Transverse colon (tissue), 4 donors: ENCODE results near the gene MUC12.
"Not testable (repeated sequence)": the region's sequence is repeated elsewhere in the genome, so short reads cannot be mapped to it uniquely, and the experiment has no call there.

Source experiments
- CTCF ChIP-seq, 5 experiments: fragments of 200-600 bp in 3 of 5; fragments of 450-650 bp in 2 of 5; sonication (generic) in 3 of 5; IDR thresholded peaks; 1 replicate in 2 of 5; 2 replicates in 3 of 5; pipeline ENCODE4 v1.5.1; 2016 to 2017; ENCODE audit warnings: antibody characterized with exemption in 5 of 5, inconsistent platforms in 3 of 5, mild to moderate bottlenecking in 2 of 5, moderate library complexity in 1 of 5
- EP300 ChIP-seq: sonication (generic); formaldehyde crosslinking; IDR thresholded peaks from one replicate; pipeline ENCODE4 v1.6.1; 2017; ENCODE audit warnings: antibody characterized with exemption, low read depth
- POLR2A ChIP-seq: fragments of 450-650 bp; IDR thresholded peaks from one replicate; pipeline ENCODE4 v1.6.1; 2016; ENCODE audit warnings: antibody characterized with exemption, mild to moderate bottlenecking, moderate library complexity
- POLR2AphosphoS5 ChIP-seq, 3 donors: sonication (generic); formaldehyde crosslinking; IDR thresholded peaks; one replicate each; pipeline ENCODE4 v1.6.1; 2016; ENCODE audit warnings: antibody characterized with exemption in 3 of 3

- TF ChIP-seq CTCF (IDR thresholded peaks at IDR 0.05); EP300; POLR2A; POLR2AphosphoS5 (IDR thresholded peaks at IDR 0.05): not testable (repeated sequence)
Measured at GRCh38 chr7:100919779-100920437, 49.5 kb upstream of the MUC12 start.
